HG03460 (cell line): Measurements from ENCODE around the gene ASGR2.

Experiments used
- ATAC-seq: cut with Tn5 transposase; IDR thresholded peaks from one replicate; pipeline ENCODE4 v1.9.1; 2021; ENCODE audit not compliant: unreplicated experiment

ASGR2 gene

GRCh38 chr17:7064261-7064660, 50.4 kb downstream of the ASGR2 start:
- no peak for ATAC-seq

DNA sequence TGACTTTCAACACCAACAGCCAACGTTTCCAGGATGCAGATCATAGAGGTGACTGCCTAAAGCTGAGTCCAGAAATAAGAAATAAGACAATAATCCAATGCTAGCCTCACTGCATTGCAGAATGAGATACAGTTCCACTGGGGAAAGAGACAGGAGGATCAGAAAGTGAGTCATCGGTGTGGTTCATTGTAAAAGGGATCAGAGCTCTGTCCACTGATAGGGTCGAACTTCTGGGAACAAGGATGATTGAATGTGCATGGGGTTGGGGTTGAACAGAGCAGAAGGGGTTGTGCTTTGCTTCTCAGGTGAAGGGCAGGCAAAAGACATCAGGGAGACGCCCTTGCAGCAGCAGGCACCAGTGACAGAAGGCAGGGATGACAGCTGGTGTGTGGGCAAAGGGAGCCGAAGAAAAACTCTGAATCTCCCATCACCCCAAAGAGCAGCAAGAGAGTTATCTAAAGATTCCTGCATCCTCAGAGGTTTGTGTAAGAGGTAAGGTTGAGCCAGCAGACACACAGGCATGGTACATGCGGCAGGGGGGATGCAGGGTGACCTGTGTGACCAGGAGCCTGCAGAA, 51.0 kb downstream of the ASGR2 start:
- no peak for ATAC-seq

DNA sequence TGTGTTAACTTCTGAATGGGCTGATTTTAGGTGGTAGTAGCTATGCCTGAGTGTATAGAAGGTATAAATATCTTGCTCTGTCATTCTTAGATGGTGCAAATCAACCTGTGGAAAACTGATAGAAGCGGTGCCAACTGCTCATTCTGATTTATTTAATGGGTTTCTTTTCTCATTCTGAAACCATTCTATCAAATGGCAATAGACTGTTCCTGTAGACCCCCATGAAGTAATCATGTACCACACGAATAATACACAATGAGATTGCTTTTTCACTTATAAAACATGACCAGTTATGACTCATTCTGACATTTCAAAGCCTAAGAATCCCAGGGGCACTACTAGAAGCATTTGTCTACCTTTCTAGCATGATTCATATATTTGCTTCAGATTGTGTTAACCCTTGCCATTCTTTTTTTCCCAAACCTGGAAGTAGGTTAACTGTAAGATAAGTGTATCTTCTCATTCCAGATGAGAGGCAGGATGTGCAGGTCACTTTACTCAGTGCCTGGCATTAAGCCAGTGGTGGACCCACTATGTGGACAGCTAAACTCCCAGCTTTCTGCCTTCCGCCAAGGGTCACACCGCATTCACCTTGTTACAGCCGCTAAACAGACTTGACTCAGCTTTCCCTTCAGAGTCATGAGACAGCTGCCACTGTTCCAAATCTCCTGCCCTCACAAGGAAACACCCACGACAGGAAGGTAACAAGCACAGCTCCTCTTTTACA, 54.3 kb downstream of the ASGR2 start:
- no peak for ATAC-seq

- no peak for ATAC-seq
Measured at GRCh38 chr17:7058831-7059447, 55.7 kb downstream of the ASGR2 start.

GRCh38 chr17:7056386-7056785, 58.2 kb downstream of the ASGR2 start:
- no peak for ATAC-seq
